Measurements from ENCODE around the gene RAB5B.

RAB5B gene

GRCh38 chr12:55946553-55946952, 27.3 kb upstream of the RAB5B start:
- Histone ChIP-seq H3K56ac (ENCODE audit: low read length) (no peak overlapping the region), H3K27ac (ENCODE audit: low read depth, low read length) (no peak overlapping the region), H3K27me3 (ENCODE audit: insufficient read depth, low read length, poor library complexity) (no peaks in the 10 kb centered on the region), H4K5ac (ENCODE audit: low read length) (no peak overlapping the region), H3K9ac (ENCODE audit: low read length) (no peak overlapping the region), H3K4ac (ENCODE audit: low read depth, low read length) (no peak overlapping the region), H3K36me3 (ENCODE audit: control insufficient read depth, insufficient read depth, low read length) (no peaks in the 10 kb centered on the region), H2BK15ac (replicated peaks; ENCODE audit: low read depth) (no peak overlapping the region), H3K23ac (ENCODE audit: low read length) (no peak overlapping the region), H3K4me2 (ENCODE audit: low read length) (no peak overlapping the region), H3K79me1 (ENCODE audit: low read length) (no peaks in the 10 kb centered on the region), H3K4me3 (ENCODE audit: low read length) (no peak overlapping the region), H2AK5ac (ENCODE audit: low read length) (no peak overlapping the region), H3K18ac (ENCODE audit: low read length) (no peak overlapping the region), H4K8ac (ENCODE audit: low read depth, low read length) (no peak overlapping the region), H3K79me2 (ENCODE audit: control insufficient read depth, insufficient read depth, low read length) (no peaks in the 10 kb centered on the region), H3K4me1 (ENCODE audit: control insufficient read depth, low read depth, low read length) (no peaks in the 10 kb centered on the region), H2BK120ac (ENCODE audit: low read depth, low read length) (no peak overlapping the region), H2BK5ac (ENCODE audit: low read length) (no peak overlapping the region)
- no CpG with 5 or more reads among the region's 6 CpGs for WGBS (ENCODE audit: extremely low coverage, insufficient coverage, low lambda C conversion rate)
- DNase-seq, result no peak

- no peak overlapping the region for H3K27ac ChIP-seq (ENCODE audit: low read depth, low read length)
- H4K8ac ChIP-seq (ENCODE audit: low read depth, low read length), result no peak overlapping the region
- no peak overlapping the region for H4K5ac ChIP-seq (ENCODE audit: low read length)
- peaks cover 2% of the 10 kb centered on the region for H3K36me3 ChIP-seq (ENCODE audit: control insufficient read depth, insufficient read depth, low read length)
- H3K79me1 ChIP-seq (ENCODE audit: low read length), result no peaks in the 10 kb centered on the region
- no peak overlapping the region for H2AK5ac ChIP-seq (ENCODE audit: low read length)
- no peak overlapping the region for H3K18ac ChIP-seq (ENCODE audit: low read length)
- no peak overlapping the region for H3K4ac ChIP-seq (ENCODE audit: low read depth, low read length)
- H3K56ac ChIP-seq (ENCODE audit: low read length), result no peak overlapping the region
- no peak overlapping the region for H3K9ac ChIP-seq (ENCODE audit: low read length)
- H3K79me2 ChIP-seq (ENCODE audit: control insufficient read depth, insufficient read depth, low read length), result no peaks in the 10 kb centered on the region
- no peaks in the 10 kb centered on the region for H3K4me1 ChIP-seq (ENCODE audit: control insufficient read depth, low read depth, low read length)
- H3K23ac ChIP-seq (ENCODE audit: low read length), result no peak overlapping the region
- H3K4me3 ChIP-seq (ENCODE audit: low read length), result no peak overlapping the region
- no peak overlapping the region for H2BK15ac ChIP-seq (replicated peaks; ENCODE audit: low read depth)
- DNase-seq, result no peak
- H3K4me2 ChIP-seq (ENCODE audit: low read length), result no peak overlapping the region
- H2BK5ac ChIP-seq (ENCODE audit: low read length), result no peak overlapping the region
- WGBS (ENCODE audit: extremely low coverage, insufficient coverage, low lambda C conversion rate), result no CpG with 5 or more reads among the region's 4 CpGs
- H2BK120ac ChIP-seq (ENCODE audit: low read depth, low read length), result no peak overlapping the region
- H3K27me3 ChIP-seq (ENCODE audit: insufficient read depth, low read length, poor library complexity), result no peaks in the 10 kb centered on the region
Measured at GRCh38 chr12:55955344-55955743, 18.5 kb upstream of the RAB5B start.

GRCh38 chr12:55955800-55956508, 17.9 kb upstream of the RAB5B start:
- H2BK120ac ChIP-seq (ENCODE audit: low read depth, low read length), result no peak overlapping the region
- no CpG with 5 or more reads among the region's 6 CpGs for WGBS (ENCODE audit: extremely low coverage, insufficient coverage, low lambda C conversion rate)
- peaks cover 2% of the 10 kb centered on the region for H3K36me3 ChIP-seq (ENCODE audit: control insufficient read depth, insufficient read depth, low read length)
- H3K9ac ChIP-seq (ENCODE audit: low read length), result no peak overlapping the region
- H3K4me2 ChIP-seq (ENCODE audit: low read length), result no peak overlapping the region
- H3K4ac ChIP-seq (ENCODE audit: low read depth, low read length), result no peak overlapping the region
- no peak overlapping the region for H3K27ac ChIP-seq (ENCODE audit: low read depth, low read length)
- H3K4me3 ChIP-seq (ENCODE audit: low read length), result no peak overlapping the region
- H3K23ac ChIP-seq (ENCODE audit: low read length), result no peak overlapping the region
- no peak overlapping the region for H4K8ac ChIP-seq (ENCODE audit: low read depth, low read length)
- DNase-seq, result peak; percentile 88
- no peak overlapping the region for H3K18ac ChIP-seq (ENCODE audit: low read length)
- H4K5ac ChIP-seq (ENCODE audit: low read length), result no peak overlapping the region
- no peaks in the 10 kb centered on the region for H3K4me1 ChIP-seq (ENCODE audit: control insufficient read depth, low read depth, low read length)
- H2AK5ac ChIP-seq (ENCODE audit: low read length), result no peak overlapping the region
- no peaks in the 10 kb centered on the region for H3K79me1 ChIP-seq (ENCODE audit: low read length)
- no peaks in the 10 kb centered on the region for H3K79me2 ChIP-seq (ENCODE audit: control insufficient read depth, insufficient read depth, low read length)
- no peaks in the 10 kb centered on the region for H3K27me3 ChIP-seq (ENCODE audit: insufficient read depth, low read length, poor library complexity)
- H3K56ac ChIP-seq (ENCODE audit: low read length), result no peak overlapping the region
- H2BK5ac ChIP-seq (ENCODE audit: low read length), result no peak overlapping the region
- H2BK15ac ChIP-seq (replicated peaks; ENCODE audit: low read depth), result no peak overlapping the region

GRCh38 chr12:55957106-55957859, 16.6 kb upstream of the RAB5B start:
- H3K18ac ChIP-seq (ENCODE audit: low read length), result no peak overlapping the region
- no peak overlapping the region for H4K8ac ChIP-seq (ENCODE audit: low read depth, low read length)
- H3K4me2 ChIP-seq (ENCODE audit: low read length), result no peak overlapping the region
- no peak overlapping the region for H2BK15ac ChIP-seq (replicated peaks; ENCODE audit: low read depth)
- no peaks in the 10 kb centered on the region for H3K79me1 ChIP-seq (ENCODE audit: low read length)
- no peak overlapping the region for H3K27ac ChIP-seq (ENCODE audit: low read depth, low read length)
- no peak overlapping the region for H2AK5ac ChIP-seq (ENCODE audit: low read length)
- no peaks in the 10 kb centered on the region for H3K79me2 ChIP-seq (ENCODE audit: control insufficient read depth, insufficient read depth, low read length)
- no peaks in the 10 kb centered on the region for H3K4me1 ChIP-seq (ENCODE audit: control insufficient read depth, low read depth, low read length)
- WGBS (ENCODE audit: extremely low coverage, insufficient coverage, low lambda C conversion rate), result no CpG with 5 or more reads among the region's 5 CpGs
- no peaks in the 10 kb centered on the region for H3K27me3 ChIP-seq (ENCODE audit: insufficient read depth, low read length, poor library complexity)
- H3K4ac ChIP-seq (ENCODE audit: low read depth, low read length), result no peak overlapping the region
- H3K56ac ChIP-seq (ENCODE audit: low read length), result no peak overlapping the region
- no peak overlapping the region for H3K4me3 ChIP-seq (ENCODE audit: low read length)
- H3K36me3 ChIP-seq (ENCODE audit: control insufficient read depth, insufficient read depth, low read length), result peaks cover 2% of the 10 kb centered on the region
- H2BK5ac ChIP-seq (ENCODE audit: low read length), result no peak overlapping the region
- no peak overlapping the region for H2BK120ac ChIP-seq (ENCODE audit: low read depth, low read length)
- no peak overlapping the region for H3K9ac ChIP-seq (ENCODE audit: low read length)
- H3K23ac ChIP-seq (ENCODE audit: low read length), result no peak overlapping the region
- H4K5ac ChIP-seq (ENCODE audit: low read length), result no peak overlapping the region
- DNase-seq, result no peak

- H3K4me3 ChIP-seq (ENCODE audit: low read length), result no peak overlapping the region
- H3K36me3 ChIP-seq (ENCODE audit: control insufficient read depth, insufficient read depth, low read length), result peaks cover 2% of the 10 kb centered on the region
Measured at GRCh38 chr12:55963760-55964159, 10.1 kb upstream of the RAB5B start.

More at GRCh38 chr12:55963760-55964159, 10.1 kb upstream of the RAB5B start:
- no peak overlapping the region for H2BK5ac ChIP-seq (ENCODE audit: low read length)
- no peak overlapping the region for H3K4me2 ChIP-seq (ENCODE audit: low read length)
- H3K9ac ChIP-seq (ENCODE audit: low read length), result no peak overlapping the region
- peaks cover 15% of the 10 kb centered on the region for H3K79me2 ChIP-seq (ENCODE audit: control insufficient read depth, insufficient read depth, low read length)
- H2BK120ac ChIP-seq (ENCODE audit: low read depth, low read length), result no peak overlapping the region
- no peak overlapping the region for H2BK15ac ChIP-seq (replicated peaks; ENCODE audit: low read depth)
- H3K27ac ChIP-seq (ENCODE audit: low read depth, low read length), result no peak overlapping the region
- peaks cover 6% of the 10 kb centered on the region for H3K79me1 ChIP-seq (ENCODE audit: low read length)
- H4K8ac ChIP-seq (ENCODE audit: low read depth, low read length), result no peak overlapping the region
- H4K5ac ChIP-seq (ENCODE audit: low read length), result no peak overlapping the region
- no peak overlapping the region for H3K18ac ChIP-seq (ENCODE audit: low read length)
- no peak overlapping the region for H3K4ac ChIP-seq (ENCODE audit: low read depth, low read length)
- no peak for DNase-seq
- no peak overlapping the region for H3K23ac ChIP-seq (ENCODE audit: low read length)
- peaks cover 16% of the 10 kb centered on the region for H3K4me1 ChIP-seq (ENCODE audit: control insufficient read depth, low read depth, low read length)
- no CpG with 5 or more reads among the region's 2 CpGs for WGBS (ENCODE audit: extremely low coverage, insufficient coverage, low lambda C conversion rate)
- no peak overlapping the region for H2AK5ac ChIP-seq (ENCODE audit: low read length)
- H3K56ac ChIP-seq (ENCODE audit: low read length), result no peak overlapping the region
- H3K27me3 ChIP-seq (ENCODE audit: insufficient read depth, low read length, poor library complexity), result no peaks in the 10 kb centered on the region

Data from mesendoderm (in vitro differentiated cells).